T-helper 2 cell (primary cell): ENCODE measurements around the gene SIN3B.
"Not testable (repeated sequence)": the region's sequence is repeated elsewhere in the genome, so short reads cannot be mapped to it uniquely, and the experiment has no call there.

Experiments
- DNase-seq, 5 experiments: peaks; one replicate each; pipeline versions ENCODE4 v3.0.0 to v3.0.0-alpha.2; 2012 to 2022
- total RNA-seq, 2 donors: gene quantifications; one replicate each; lab custom pipeline; 2026; lab: John Stamatoyannopoulos, UW

Gene SIN3B, protein sequence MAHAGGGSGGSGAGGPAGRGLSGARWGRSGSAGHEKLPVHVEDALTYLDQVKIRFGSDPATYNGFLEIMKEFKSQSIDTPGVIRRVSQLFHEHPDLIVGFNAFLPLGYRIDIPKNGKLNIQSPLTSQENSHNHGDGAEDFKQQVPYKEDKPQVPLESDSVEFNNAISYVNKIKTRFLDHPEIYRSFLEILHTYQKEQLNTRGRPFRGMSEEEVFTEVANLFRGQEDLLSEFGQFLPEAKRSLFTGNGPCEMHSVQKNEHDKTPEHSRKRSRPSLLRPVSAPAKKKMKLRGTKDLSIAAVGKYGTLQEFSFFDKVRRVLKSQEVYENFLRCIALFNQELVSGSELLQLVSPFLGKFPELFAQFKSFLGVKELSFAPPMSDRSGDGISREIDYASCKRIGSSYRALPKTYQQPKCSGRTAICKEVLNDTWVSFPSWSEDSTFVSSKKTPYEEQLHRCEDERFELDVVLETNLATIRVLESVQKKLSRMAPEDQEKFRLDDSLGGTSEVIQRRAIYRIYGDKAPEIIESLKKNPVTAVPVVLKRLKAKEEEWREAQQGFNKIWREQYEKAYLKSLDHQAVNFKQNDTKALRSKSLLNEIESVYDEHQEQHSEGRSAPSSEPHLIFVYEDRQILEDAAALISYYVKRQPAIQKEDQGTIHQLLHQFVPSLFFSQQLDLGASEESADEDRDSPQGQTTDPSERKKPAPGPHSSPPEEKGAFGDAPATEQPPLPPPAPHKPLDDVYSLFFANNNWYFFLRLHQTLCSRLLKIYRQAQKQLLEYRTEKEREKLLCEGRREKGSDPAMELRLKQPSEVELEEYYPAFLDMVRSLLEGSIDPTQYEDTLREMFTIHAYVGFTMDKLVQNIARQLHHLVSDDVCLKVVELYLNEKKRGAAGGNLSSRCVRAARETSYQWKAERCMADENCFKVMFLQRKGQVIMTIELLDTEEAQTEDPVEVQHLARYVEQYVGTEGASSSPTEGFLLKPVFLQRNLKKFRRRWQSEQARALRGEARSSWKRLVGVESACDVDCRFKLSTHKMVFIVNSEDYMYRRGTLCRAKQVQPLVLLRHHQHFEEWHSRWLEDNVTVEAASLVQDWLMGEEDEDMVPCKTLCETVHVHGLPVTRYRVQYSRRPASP
- total RNA-seq, result 58.6 to 62.2 reads per million in 2 donors

DNA sequence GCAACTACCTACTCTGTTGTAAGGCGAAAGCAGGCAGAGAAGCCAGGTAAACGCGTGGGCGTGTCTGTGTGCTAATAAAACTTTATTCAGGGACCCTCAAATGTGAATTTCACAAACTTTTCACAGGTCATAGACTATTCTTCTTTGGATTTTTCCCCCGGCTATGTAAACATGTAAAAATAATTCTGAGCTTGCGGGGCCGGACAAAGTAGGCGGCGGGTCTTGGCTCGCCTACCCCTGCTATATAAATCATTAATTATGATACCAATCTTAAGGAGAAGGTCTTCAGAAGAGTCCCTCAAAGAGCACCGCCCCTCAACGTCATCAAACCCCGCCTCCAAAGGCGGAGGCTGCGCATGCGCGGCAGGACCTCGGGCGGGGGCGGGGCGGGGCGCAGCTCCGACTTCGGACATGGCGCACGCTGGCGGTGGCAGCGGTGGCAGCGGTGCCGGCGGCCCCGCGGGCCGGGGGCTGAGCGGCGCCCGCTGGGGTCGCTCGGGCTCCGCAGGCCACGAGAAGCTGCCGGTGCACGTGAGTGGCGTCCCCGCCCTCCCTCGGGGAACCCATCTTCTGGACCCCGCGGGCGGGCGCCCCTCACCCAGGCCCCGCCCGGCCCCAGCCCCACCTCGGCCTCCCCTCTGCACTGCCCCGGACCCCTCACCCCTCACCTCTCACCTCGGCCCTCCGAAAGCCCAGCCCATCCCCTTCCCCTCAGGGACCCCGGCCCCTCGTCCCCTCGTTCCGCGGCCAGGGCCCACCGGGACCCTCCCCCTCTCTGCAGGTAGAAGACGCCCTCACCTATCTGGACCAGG is at the start of gene SIN3B:
Gene SIN3B, plus strand, starts transcription at position 389 of the 812 bp plus-strand sequence. Its CDS starts 23 bp downstream, at position 412.
- DNase-seq, result peak; percentile 80 to 90 (median 81)

GRCh38 chr19:16779539-16780163 is 49.5 kb upstream of the SIN3B start:
- no peak for DNase-seq

DNA sequence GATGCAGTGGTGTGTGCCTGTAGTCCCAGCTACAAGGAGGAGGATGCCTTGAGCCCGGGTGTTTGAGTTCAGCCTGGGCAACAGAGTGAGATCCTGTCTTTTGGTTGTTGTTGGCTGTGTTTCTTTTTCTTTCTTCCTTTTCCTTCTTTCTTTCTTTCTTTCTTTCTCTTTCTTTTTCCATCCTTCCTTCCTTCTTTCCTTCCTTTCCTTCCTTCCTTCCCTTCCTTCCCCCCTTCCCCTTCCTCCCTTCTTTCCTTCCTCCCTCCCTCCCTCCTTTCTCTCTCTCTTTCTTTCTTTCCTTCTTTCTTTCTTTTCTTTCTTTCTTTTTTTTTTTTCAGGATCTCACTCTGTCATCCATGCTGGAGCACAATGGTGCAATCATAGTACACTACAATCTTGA is 46.5 kb upstream of the SIN3B start:
- no peak for DNase-seq

DNA sequence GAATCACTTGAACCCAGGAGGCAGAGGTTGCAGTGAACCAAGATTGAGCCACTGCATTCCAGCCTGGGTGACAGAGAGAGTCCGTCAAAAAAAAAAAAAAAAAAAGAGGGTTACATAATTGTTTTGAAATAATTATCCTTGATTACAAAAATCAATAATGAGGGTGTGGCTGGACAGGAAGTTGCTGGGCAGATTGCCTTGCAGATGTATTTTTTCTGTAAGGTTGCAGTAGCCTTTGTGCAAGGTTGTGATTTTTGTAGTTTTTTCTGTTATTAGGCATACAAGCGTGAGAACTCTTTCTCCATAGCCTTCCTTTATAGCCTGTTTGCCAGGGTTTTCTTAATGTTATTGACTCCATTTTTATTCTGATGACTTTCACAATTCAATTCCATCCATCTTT is 40.7 kb upstream of the SIN3B start:
- no peak for DNase-seq

- DNase-seq, result no peak
Observed at GRCh38 chr19:16789238-16789637, 40.0 kb upstream of the SIN3B start.

GRCh38 chr19:16790051-16790450 is 39.1 kb upstream of the SIN3B start:
- no peak for DNase-seq

- DNase-seq, result no peak
Observed at GRCh38 chr19:16791942-16792341, 37.3 kb upstream of the SIN3B start.

DNA sequence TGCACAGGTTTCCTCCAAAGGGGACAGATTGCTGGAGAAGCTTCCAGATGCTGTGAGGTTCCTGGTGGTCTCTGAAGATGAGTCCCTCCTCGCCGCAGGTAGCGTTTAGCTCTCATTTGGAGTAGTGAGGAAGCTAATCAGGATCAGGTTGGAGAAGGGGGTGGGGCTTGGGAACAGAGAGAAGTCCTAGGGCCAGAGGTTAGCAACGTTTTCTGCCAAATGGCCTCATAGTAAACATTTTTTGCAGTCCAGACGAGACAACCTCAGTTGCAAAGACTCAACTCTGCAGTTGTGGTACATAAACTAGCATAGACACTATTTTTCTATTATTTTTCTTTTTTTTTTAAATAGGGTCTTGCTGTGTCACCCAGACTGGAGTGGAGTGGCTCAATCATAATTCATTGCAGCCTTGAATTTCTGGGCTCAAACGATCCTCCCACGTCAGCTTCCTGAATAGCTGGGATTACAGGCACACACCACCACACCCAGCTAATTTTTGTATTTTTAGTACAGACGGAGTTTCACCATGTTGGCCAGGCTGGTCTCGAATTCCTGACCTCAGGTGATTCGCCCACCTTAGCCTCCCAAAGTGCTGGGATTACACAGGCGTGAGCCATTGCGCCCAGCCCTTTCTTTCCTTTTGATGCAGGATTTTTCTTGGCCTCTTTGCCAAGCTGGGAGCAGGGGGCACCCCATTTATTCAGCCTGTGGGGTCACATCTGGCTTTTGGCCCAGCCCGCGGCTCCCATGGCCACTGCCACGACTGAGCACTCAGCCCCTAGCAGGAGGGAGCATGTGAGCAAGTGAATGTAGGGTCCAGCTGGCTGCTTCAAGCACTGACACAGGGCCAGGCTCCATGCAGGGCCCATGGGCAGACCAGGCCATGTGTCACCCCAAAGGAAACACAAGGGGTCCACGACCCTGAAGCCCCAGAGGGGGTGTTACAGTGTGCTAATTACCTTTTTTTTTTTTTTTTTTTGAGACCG is 34.4 kb upstream of the SIN3B start:
- no peak for DNase-seq

DNA sequence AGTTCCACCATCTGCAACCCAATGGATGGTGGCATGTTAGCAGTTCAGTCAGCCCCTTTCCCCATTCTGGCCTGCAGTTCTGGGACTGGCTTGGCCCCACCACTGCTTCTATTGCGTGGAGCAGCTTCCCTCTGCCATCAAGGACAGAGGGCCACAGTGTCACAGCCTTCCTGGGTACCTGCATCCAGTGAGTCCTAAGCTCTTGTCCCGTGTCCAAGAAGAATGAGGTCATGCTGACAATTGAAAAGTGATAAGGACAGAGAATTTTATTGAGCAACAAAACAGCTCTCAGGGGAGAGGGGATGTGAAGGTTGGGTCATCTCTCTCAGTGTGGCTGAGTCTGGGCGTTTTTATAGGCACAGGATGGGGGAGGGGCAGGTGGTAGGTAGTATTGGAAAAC is 33.5 kb upstream of the SIN3B start:
- no peak for DNase-seq

DNA sequence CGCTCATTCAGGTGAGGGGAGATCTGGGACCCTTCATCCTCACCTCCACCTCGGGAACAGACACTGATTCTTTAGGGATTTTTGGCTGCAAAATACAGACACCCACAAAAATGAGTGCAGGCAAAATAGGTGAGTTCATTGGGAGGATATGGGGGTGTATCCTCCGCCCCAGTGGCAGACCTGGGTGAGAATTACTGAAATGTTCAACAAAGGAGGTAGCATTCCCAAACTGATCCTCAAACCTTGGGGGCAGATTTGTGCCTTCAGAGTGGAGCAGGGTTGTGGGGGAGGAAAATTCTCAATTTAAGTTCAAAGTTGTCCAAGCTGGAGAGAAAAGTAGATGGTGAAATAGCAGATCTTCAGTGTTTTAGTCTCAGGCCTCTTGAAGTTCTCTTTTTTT is 31.3 kb upstream of the SIN3B start:
- no peak for DNase-seq

DNA sequence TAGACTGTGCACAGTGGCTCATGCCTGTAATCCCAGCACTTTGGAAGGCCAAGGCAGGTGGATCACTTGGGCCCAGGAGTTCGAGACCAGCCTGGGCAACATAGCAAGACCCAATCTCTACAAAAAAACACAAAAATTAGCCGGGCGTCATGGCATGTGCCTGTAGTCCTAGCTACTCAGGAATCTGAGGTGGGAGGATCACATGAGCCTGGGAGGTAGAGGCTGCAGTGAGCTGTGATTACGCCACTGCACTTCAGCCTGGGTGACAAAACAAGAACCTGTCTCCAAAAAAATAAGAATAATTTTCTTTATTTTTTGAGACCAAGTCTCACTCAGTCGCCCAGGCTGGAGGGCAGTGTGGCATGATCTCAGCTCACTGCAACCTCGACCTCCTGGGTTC is 30.9 kb upstream of the SIN3B start:
- DNase-seq, result not testable (repeated sequence)

GRCh38 chr19:16799740-16800139 is 29.5 kb upstream of the SIN3B start:
- DNase-seq, result no peak

DNA sequence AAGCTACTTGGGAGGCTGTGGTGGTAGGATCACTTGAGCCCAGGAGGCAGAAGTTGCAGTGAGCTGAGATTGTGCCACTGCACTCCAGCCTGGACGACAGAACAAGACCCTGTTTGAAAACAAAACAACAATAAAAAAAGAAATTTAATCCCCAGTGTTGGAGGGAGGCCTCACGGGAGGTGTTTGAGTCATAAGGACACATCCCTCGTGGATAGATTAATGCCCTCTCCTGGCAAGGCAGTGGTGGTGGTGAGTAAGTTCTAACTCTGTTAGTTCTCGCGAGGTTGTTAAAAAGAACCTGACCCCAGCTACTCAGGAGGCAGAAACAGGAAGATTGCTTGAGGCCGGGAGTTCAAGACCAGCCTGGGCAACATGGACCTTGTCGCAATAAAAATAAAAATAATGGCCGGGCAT is 27.6 kb upstream of the SIN3B start:
- DNase-seq, result no peak

DNA sequence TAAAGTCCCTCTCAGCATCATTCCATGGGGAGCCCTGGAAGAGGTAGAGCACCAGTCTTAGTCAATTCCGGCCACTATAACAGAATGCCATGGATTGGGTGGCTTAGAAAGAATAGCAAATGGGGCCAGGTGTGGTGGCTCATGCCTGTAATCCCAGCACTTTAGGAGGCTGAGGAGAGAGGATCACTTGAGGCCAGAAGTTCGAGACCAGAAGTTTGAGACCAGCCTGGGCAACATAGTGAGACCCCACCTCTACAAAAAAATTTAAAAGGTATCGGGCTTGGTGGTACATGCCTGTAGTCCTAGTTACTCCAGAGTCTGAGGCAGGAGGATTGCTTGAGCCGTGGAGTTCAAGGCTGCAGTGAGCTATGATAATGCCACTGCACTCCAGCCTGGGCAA is 25.0 kb upstream of the SIN3B start:
- no peak for DNase-seq

DNA sequence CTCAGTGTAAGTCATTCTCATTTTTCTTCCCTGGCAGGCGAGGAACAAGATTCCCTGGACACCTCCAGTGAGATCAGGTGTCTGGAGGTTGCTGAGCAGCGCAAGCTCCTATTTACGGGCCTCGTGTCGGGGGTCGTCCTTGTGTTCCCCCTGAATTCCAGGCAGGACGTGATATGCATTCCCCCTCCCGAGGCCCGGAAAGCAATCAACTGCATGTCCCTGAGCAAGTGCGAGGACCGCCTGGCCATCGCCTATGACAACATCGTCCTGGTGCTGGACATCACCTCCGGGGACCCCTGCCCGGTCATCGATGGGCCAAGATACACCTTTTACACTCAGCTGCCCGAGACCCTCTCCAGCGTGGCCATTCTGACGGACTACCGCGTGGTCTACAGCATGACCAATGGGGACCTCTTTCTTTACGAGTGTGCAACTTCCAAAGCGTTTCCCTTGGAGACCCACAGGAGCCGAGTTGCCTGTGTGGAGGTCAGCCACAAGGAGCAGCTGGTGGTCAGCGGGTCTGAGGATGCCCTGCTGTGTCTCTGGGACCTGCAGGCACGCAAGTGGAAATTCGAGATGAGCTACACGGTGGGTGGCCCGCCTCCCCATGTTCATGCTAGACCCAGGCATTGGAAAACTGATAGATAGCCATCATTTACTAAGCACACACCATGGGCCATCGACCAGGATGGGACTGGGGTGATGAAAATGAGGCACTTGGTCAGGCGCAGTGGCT is 21.5 kb upstream of the SIN3B start:
- DNase-seq, result no peak

- no peak for DNase-seq
Observed at GRCh38 chr19:16814526-16815100, 14.6 kb upstream of the SIN3B start.

- DNase-seq, result no peak
Observed at GRCh38 chr19:16820056-16820455, 9.1 kb upstream of the SIN3B start.

DNA sequence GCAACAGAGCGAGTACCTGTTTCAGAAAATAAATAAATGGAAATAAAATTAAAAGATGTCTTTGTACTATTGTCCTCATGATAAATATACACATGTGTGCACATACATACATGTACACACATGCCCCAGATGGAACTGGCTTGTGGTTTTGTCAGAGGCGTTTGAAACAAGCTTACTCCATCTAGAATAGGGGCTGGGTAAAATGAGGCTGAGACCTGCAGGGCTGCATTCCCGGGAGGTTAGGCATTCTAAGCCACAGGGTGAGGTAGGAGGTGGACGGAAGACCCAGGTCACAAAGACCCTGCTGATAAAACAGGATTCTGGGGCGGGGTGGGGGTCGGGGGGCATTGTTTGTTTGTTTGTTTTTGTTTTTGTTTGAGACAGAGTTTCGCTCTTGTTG is 8.1 kb upstream of the SIN3B start:
- DNase-seq, result no peak

GRCh38 chr19:16822648-16823047 is 6.5 kb upstream of the SIN3B start:
- no peak for DNase-seq
